Mucosa of descending colon (tissue), 3 donors: Measurements from ENCODE around the gene SIGLEC12. TPM values are rescaled to one million over a fixed set of nuclear protein-coding genes. Genes with fewer than 3 reads are reported as not detected.
"Not testable (repeated sequence)": the region's sequence is repeated elsewhere in the genome, so short reads cannot be mapped to it uniquely, and the experiment has no call there.

ENCODE experiments used
- ATAC-seq: fragments of 200-7000 bp; cut with Tn5 transposase; one replicate; pipeline ENCODE4 v1.9.1; 2020; ENCODE audit warnings: mild to moderate bottlenecking, moderate library complexity
- DNase-seq, 3 donors: peaks; one replicate each; pipeline ENCODE4 v3.0.0-alpha.2; 2020
- H3K36me3 ChIP-seq: fragments of 200-600 bp; one replicate; pipeline ENCODE4 v1.8.0; 2021; ENCODE audit warnings: low read depth, mild to moderate bottlenecking
- H3K4me1 ChIP-seq: fragments of 200-600 bp; one replicate; pipeline ENCODE4 v1.8.0; 2021; ENCODE audit warnings: low read depth, mild to moderate bottlenecking
- H3K4me3 ChIP-seq: fragments of 200-600 bp; one replicate; pipeline ENCODE4 v1.8.0; 2021; ENCODE audit warnings: mild to moderate bottlenecking
- H3K9me3 ChIP-seq: fragments of 200-600 bp; one replicate; pipeline ENCODE4 v1.8.0; 2021; ENCODE audit warnings: mild to moderate bottlenecking
- CTCF ChIP-seq: fragments of 200-600 bp; IDR thresholded peaks from one replicate; pipeline ENCODE4 v1.8.0; 2022; ENCODE audit warnings: antibody characterized with exemption, mild to moderate bottlenecking
- intact Hi-C, 2 donors: fragments of 100-400 bp; cut with DNase I in 1 of 2; cut with micrococcal nuclease in 1 of 2; formaldehyde crosslinking; loops; one replicate each; pipeline versions ENCODE4 v1.11.0 to v1.11.1; 2022; cut with DNase I, micrococcal nuclease
- total RNA-seq, 3 donors: library from RNA; stranded (reverse); fragmentation: NEBNext Ultra II Directional in 2 of 3; extraction: Animal tissue kit (Norgen Biotek cat#: 25700) in 2 of 3; gene quantifications; one replicate each; pipeline versions ENCODE4 v1.2.1 to v1.2.4, GENCODE V29; 2021 to 2023
- donor health status: DM: no; HTN: no; CAD: no; lungs with moderate emphysema.
- donor health status: DM: no; HTN: no; CAD: no.
- donor health status: DM: no; HTN: yes; CAD: no.

The SIGLEC12 gene
- total RNA-seq, 3 donors from 2014 or later, result 0.22 to 1.5 TPM; not detected in 1

- Histone ChIP-seq H3K4me1 (no peaks in the 10 kb centered on the region), H3K4me3 (no peak overlapping the region), H3K9me3 (no peaks in the 10 kb centered on the region), H3K36me3 (no peaks in the 10 kb centered on the region)
- no peak for DNase-seq
- no peak for ATAC-seq
- intact Hi-C loops, result no loop called here
- TF ChIP-seq CTCF, result no peak
Measured at GRCh38 chr19:51448011-51448410, 53.6 kb downstream of the SIGLEC12 start.

GRCh38 chr19:51447510-51447909, 54.1 kb downstream of the SIGLEC12 start:
- intact Hi-C loops, H3K9me3 ChIP-seq, H3K36me3 ChIP-seq, H3K4me1 ChIP-seq, H3K4me3 ChIP-seq, ATAC-seq, DNase-seq: not testable (repeated sequence)

- DNase-seq (peak; percentile 55 to 81 (median 65)), ATAC-seq (peak; percentile 90)
- intact Hi-C loops, result no loop called here
- Histone ChIP-seq H3K4me1 (no peaks in the 10 kb centered on the region), H3K9me3 (no peaks in the 10 kb centered on the region), H3K4me3 (no peak overlapping the region), H3K36me3 (no peaks in the 10 kb centered on the region)
- no peak for TF ChIP-seq CTCF
Measured at GRCh38 chr19:51441410-51442390, 59.9 kb downstream of the SIGLEC12 start.

Other genes starting within 250 kb of the SIGLEC12 start
- gene IGLON5, start 190.2 kb downstream of the SIGLEC12 start, total RNA-seq, result under 1 TPM in 1 of 3 donors, not detected in 2; 0.44 TPM
- gene VSIG10L, start 159.7 kb downstream of the SIGLEC12 start, total RNA-seq, result 1 to 10 TPM in 2 of 3 donors, under 1 TPM in 1; 0.69 to 3.8 (median 1.6) TPM
- gene ETFB, start 135.4 kb downstream of the SIGLEC12 start, total RNA-seq, result 100 to 1,000 TPM; 113 to 154 (median 130) TPM
- gene CLDND2, start 132.8 kb downstream of the SIGLEC12 start, total RNA-seq, result 1 to 10 TPM; 1.3 to 2.1 (median 1.3) TPM
- 1 to 10 TPM; 4.3 to 5.9 (median 4.4) TPM for gene NKG7, start 129.1 kb downstream of the SIGLEC12 start, total RNA-seq
- not detected for gene LIM2, start 113.8 kb downstream of the SIGLEC12 start, total RNA-seq
- gene C19orf84, start 111.2 kb downstream of the SIGLEC12 start, total RNA-seq, result not detected
- 10 to 100 TPM in 1 of 3 donors, 1 to 10 TPM in 2; 1.3 to 10.8 (median 3.8) TPM for gene SIGLEC10, start 84.2 kb downstream of the SIGLEC12 start, total RNA-seq
- 1 to 10 TPM in 2 of 3 donors, under 1 TPM in 1; 0.46 to 2.0 (median 1.5) TPM for gene SIGLEC8, start 43.3 kb downstream of the SIGLEC12 start, total RNA-seq
- gene CEACAM18, start 23.3 kb downstream of the SIGLEC12 start, total RNA-seq, result under 1 TPM in 1 of 3 donors, not detected in 2; 0.58 TPM
- 1 to 10 TPM in 2 of 3 donors, under 1 TPM in 1; 0.75 to 3.6 (median 2.8) TPM for gene SIGLEC6, start 29.9 kb upstream of the SIGLEC12 start, total RNA-seq
- 10 to 100 TPM in 1 of 3 donors, 1 to 10 TPM in 2; 9.4 to 13.6 (median 9.8) TPM for gene ZNF175, start 69.5 kb upstream of the SIGLEC12 start, total RNA-seq
- gene SIGLEC5, start 128.6 kb upstream of the SIGLEC12 start, total RNA-seq, result under 1 TPM in 2 of 3 donors, not detected in 1; 0.32 to 0.84 TPM
- 1 to 10 TPM in 2 of 3 donors, not detected in 1; 3.5 to 7.9 TPM for gene SIGLEC14, start 145.0 kb upstream of the SIGLEC12 start, total RNA-seq
- 10 to 100 TPM in 1 of 3 donors, 1 to 10 TPM in 2; 2.9 to 35.5 (median 4.1) TPM for gene SPACA6, start 191.5 kb upstream of the SIGLEC12 start, total RNA-seq
- under 1 TPM in 2 of 3 donors, not detected in 1; 0.14 to 0.51 TPM for gene HAS1, start 222.2 kb upstream of the SIGLEC12 start, total RNA-seq